GM13977 (cell line): ENCODE data around the gene SPTBN5.

Experiments
- DNase-seq: peaks from one replicate; pipeline ENCODE4 v3.0.0; 2012; ENCODE audit warnings: low spot score
- CTCF ChIP-seq: IDR thresholded peaks from 2 replicates; pipeline ENCODE4 v1.5.1; 2012; ENCODE audit warnings: mild to moderate bottlenecking, control low read depth; ENCODE audit not compliant: insufficient read depth; ENCODE audit errors: extremely low read depth, missing control alignments
- in situ Hi-C: fragments of 300-500 bp; cut with MboI; formaldehyde crosslinking; loops from one replicate; pipeline ENCODE4 v1.12.0; 2022; ENCODE audit warnings: low sequenced_read_pairs, low pct_unique_long_range_greater_than_20kb, mixed read lengths, inconsistent platforms; ENCODE audit not compliant: unreplicated experiment

Gene SPTBN5

GRCh38 chr15:41810651-41811431, 83.0 kb downstream of the SPTBN5 start:
- no peak for DNase-seq
- TF ChIP-seq CTCF, result no peak
- in situ Hi-C loops, result no loop called here

DNA sequence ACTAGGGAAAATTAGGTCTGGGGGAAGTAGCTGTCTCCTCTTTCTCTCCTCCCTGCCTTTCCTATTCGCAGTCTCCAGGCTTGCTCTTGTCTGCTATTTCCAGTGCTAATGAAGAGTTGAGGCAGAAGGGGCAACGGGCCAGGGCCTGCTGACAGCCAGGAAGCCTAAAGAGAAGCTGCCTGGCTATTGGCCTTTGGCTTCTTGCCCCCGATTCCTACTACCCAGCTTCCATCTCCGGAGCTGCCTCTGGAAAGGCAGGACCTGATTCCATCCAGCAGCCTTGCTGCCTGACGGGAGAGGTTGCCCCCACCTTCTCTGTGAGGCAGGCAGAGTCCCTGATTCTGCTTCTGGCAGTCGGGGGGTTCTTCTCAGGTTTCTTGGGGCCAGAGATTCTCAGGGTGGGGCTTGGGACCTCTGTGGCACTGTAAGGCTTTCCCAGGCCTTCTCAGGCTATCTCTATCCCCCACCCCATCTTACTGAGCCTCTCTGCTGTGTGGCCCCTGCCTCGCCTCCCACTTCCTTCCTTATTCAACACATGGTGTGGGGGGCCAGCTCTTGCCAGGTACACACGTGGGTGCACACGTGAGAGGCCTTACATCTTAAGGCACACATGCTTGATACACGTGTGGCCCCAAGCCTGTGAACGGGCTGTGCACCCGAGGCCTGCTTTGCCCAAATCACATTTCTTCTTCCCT, 84.2 kb downstream of the SPTBN5 start:
- DNase-seq, result no peak
- in situ Hi-C loops, result no loop called here
- TF ChIP-seq CTCF, result no peak

DNA sequence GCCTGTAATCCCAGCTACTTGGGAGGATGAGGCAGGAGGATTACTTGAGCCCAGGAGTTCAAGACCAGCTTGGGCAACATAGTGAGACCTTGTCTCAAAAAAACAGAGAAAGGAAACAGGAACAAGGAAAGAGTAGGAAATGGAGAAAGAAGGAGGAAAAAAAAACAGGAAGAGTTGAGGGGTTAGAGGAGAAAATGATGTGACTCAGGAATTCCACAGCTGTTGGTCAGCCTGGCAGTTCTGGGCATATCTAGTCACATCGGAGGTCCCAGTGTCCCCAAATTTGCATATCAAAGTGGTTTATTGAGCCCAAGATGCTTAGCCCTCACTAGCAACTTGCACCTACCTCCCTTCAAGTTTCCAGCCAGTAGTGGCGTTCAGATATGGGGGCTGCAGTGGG, 84.7 kb downstream of the SPTBN5 start:
- in situ Hi-C loops, result no loop called here
- TF ChIP-seq CTCF, result no peak
- no peak for DNase-seq

GRCh38 chr15:41806291-41807181, 87.3 kb downstream of the SPTBN5 start:
- DNase-seq, result no peak
- no peak for TF ChIP-seq CTCF
- in situ Hi-C loops, result no loop called here

- in situ Hi-C loops, result no loop called here
Observed at GRCh38 chr15:41805711-41806110, 88.1 kb downstream of the SPTBN5 start.

More at GRCh38 chr15:41805711-41806110, 88.1 kb downstream of the SPTBN5 start:
- no peak for DNase-seq
- no peak for TF ChIP-seq CTCF
